Caco-2 (cell line): Measurements from ENCODE around the gene P2RY13. TPM values are rescaled to one million over a fixed set of nuclear protein-coding genes. Genes with fewer than 3 reads are reported as not detected.

Source experiments
- BruUV-seq: library from RNA; stranded (reverse); fragments of 400-500 nt; replicated peaks from 2 replicates; lab custom pipeline; 2021; lab: Mats Ljungman, UMichigan
- CTCF ChIA-PET: fragments of 300-600 bp; sonication (Branson Sonifier 250); formaldehyde crosslinking; loops from one replicate; lab custom pipeline; 2022; ENCODE audit warnings: antibody characterized with exemption; lab: Charles Lee
- POLR2A ChIA-PET: fragments of 300-600 bp; sonication (Branson Sonifier 250); formaldehyde crosslinking; loops from one replicate; lab custom pipeline; 2022; ENCODE audit warnings: antibody characterized with exemption; lab: Charles Lee
- DNase-seq, 2 experiments: peaks; one replicate each; pipeline versions ENCODE4 v3.0.0 to v3.0.0-alpha.2; 2020 to 2022
- H3K27me3 ChIP-seq: replicated peaks from 2 replicates; pipeline ENCODE4 v1.6.0; 2011; ENCODE audit warnings: low read length; ENCODE audit not compliant: control insufficient read depth, insufficient read depth
- H3K36me3 ChIP-seq: 2 replicates; pipeline ENCODE4 v1.5.1; 2011; ENCODE audit warnings: low read length; ENCODE audit not compliant: control insufficient read depth, insufficient read depth
- H3K4me1 ChIP-seq: fragments of 250-450 bp; sonication (Bioruptor Pico); 2 replicates; pipeline ENCODE4 v1.5.1; 2020; ENCODE audit warnings: mild to moderate bottlenecking
- H3K4me3 ChIP-seq: 2 replicates; pipeline ENCODE4 v1.5.1; 2011; ENCODE audit warnings: low read depth, mild to moderate bottlenecking, control low read depth, low read length
- H3K9me3 ChIP-seq: fragments of 250-450 bp; sonication (Bioruptor Pico); 2 replicates; pipeline ENCODE4 v1.5.1; 2020; ENCODE audit warnings: mild to moderate bottlenecking, moderate library complexity
- H3K27ac Mint-ChIP-seq: one replicate; pipeline ENCODE4 v1.8.0; 2022; ENCODE audit warnings: mixed read lengths; ENCODE audit not compliant: unreplicated experiment
- H3K27me3 Mint-ChIP-seq: one replicate; pipeline ENCODE4 v1.8.0; 2022; ENCODE audit warnings: mixed read lengths; ENCODE audit not compliant: insufficient read depth, unreplicated experiment
- H3K36me3 Mint-ChIP-seq: one replicate; pipeline ENCODE4 v1.8.0; 2022; ENCODE audit warnings: mild to moderate bottlenecking, mixed read lengths; ENCODE audit not compliant: insufficient read depth, unreplicated experiment
- H3K4me1 Mint-ChIP-seq: one replicate; pipeline ENCODE4 v1.8.0; 2022; ENCODE audit warnings: low read depth, mixed read lengths; ENCODE audit not compliant: unreplicated experiment
- H3K4me3 Mint-ChIP-seq: one replicate; pipeline ENCODE4 v1.8.0; 2022; ENCODE audit warnings: mild to moderate bottlenecking, moderate library complexity, mixed read lengths; ENCODE audit not compliant: unreplicated experiment
- H3K9me3 Mint-ChIP-seq: one replicate; pipeline ENCODE4 v1.8.0; 2022; ENCODE audit warnings: mixed read lengths; ENCODE audit not compliant: unreplicated experiment
- CTCF ChIP-seq, 2 experiments: fragments of 200-600 bp in 1 of 2; IDR thresholded peaks; 1 replicate in 1 of 2; 2 replicates in 1 of 2; pipeline versions ENCODE4 v1.5.1 to v1.8.0; 2011 to 2022; ENCODE audit warnings: antibody characterized with exemption in 1 of 2, control low read depth in 1 of 2, inconsistent platforms in 1 of 2, low read depth in 1 of 2, low read length in 1 of 2, mild to moderate bottlenecking in 1 of 2, moderate library complexity in 1 of 2; ENCODE audit not compliant: insufficient read depth in 1 of 2, severe bottlenecking in 1 of 2, unreplicated experiment in 1 of 2
- intact Hi-C: fragments of 100-400 bp; cut with micrococcal nuclease; formaldehyde crosslinking; loops from one replicate; pipeline ENCODE4 v1.10.0; 2022; ENCODE audit not compliant: unreplicated experiment
- total RNA-seq: library from RNA; stranded (reverse); gene quantifications from 2 replicates; pipeline ENCODE4 v1.2.3, GENCODE V29; 2022

P2RY13 gene
- total RNA-seq, 1 experiment from 2014 or later = not detected

- CTCF ChIA-PET = no interaction called here
- no TSS peak for BruUV-seq
- intact Hi-C loops = no loop called here
- H3K4me1 Mint-ChIP-seq = no peaks in the 10 kb centered on the region
- no peaks in the 10 kb centered on the region for H3K27me3 Mint-ChIP-seq
- no peaks in the 10 kb centered on the region for H3K9me3 ChIP-seq
- no peak overlapping the region for H3K4me3 ChIP-seq
- H3K4me1 ChIP-seq = no peaks in the 10 kb centered on the region
- DNase-seq = no peak
- H3K36me3 Mint-ChIP-seq = peaks cover 7% of the 10 kb centered on the region
- H3K36me3 ChIP-seq = no peaks in the 10 kb centered on the region
- POLR2A ChIA-PET = no interaction called here
- H3K9me3 Mint-ChIP-seq = no peaks in the 10 kb centered on the region
- H3K27ac Mint-ChIP-seq = no peak overlapping the region
- H3K4me3 Mint-ChIP-seq = no peak overlapping the region
- no peak for TF ChIP-seq CTCF (IDR thresholded peaks at IDR 0.05; ENCODE audit: insufficient read depth in 1 of 2, low read depth in 1 of 2, low read length in 1 of 2, severe bottlenecking in 1 of 2, unreplicated experiment in 1 of 2)
- H3K27me3 ChIP-seq = no peaks in the 10 kb centered on the region
Measured at GRCh38 chr3:151331696-151332095, 2.3 kb upstream of the P2RY13 start.

- intact Hi-C loops = no loop called here
- Mint-ChIP-seq H3K4me3 (no peak overlapping the region), H3K9me3 (no peaks in the 10 kb centered on the region), H3K36me3 (peaks cover 7% of the 10 kb centered on the region), H3K4me1 (no peaks in the 10 kb centered on the region), H3K27me3 (no peaks in the 10 kb centered on the region), H3K27ac (no peak overlapping the region)
- POLR2A ChIA-PET = no interaction called here
- no peak for TF ChIP-seq CTCF (IDR thresholded peaks at IDR 0.05; ENCODE audit: insufficient read depth in 1 of 2, low read depth in 1 of 2, low read length in 1 of 2, severe bottlenecking in 1 of 2, unreplicated experiment in 1 of 2)
- no peaks in the 10 kb centered on the region for H3K4me1 ChIP-seq
- CTCF ChIA-PET = no interaction called here
- no TSS peak for BruUV-seq
- H3K4me3 ChIP-seq = no peak overlapping the region
- H3K9me3 ChIP-seq = no peaks in the 10 kb centered on the region
- H3K27me3 ChIP-seq = no peaks in the 10 kb centered on the region
- no peaks in the 10 kb centered on the region for H3K36me3 ChIP-seq
- DNase-seq = no peak
Measured at GRCh38 chr3:151330899-151331298, 1.6 kb upstream of the P2RY13 start.

- Mint-ChIP-seq H3K4me1 (no peaks in the 10 kb centered on the region), H3K9me3 (no peaks in the 10 kb centered on the region), H3K27ac (no peak overlapping the region), H3K4me3 (no peak overlapping the region), H3K27me3 (no peaks in the 10 kb centered on the region), H3K36me3 (peaks cover 7% of the 10 kb centered on the region)
- POLR2A ChIA-PET = no interaction called here
- no TSS peak for BruUV-seq
- intact Hi-C loops = no loop called here
- no peak for DNase-seq
- Histone ChIP-seq H3K9me3 (no peaks in the 10 kb centered on the region), H3K36me3 (no peaks in the 10 kb centered on the region), H3K27me3 (no peaks in the 10 kb centered on the region), H3K4me1 (no peaks in the 10 kb centered on the region), H3K4me3 (no peak overlapping the region)
- CTCF ChIA-PET = no interaction called here
- TF ChIP-seq CTCF (IDR thresholded peaks at IDR 0.05; ENCODE audit: insufficient read depth in 1 of 2, low read depth in 1 of 2, low read length in 1 of 2, severe bottlenecking in 1 of 2, unreplicated experiment in 1 of 2) = no peak
Measured at GRCh38 chr3:151330379-151330778, 1.0 kb upstream of the P2RY13 start.
